Measurements from ENCODE around the gene STAT4. TPM values are rescaled to one million over a fixed set of nuclear protein-coding genes. Genes with fewer than 3 reads are reported as not detected.

STAT4 gene
- total RNA-seq, 1 donor, result 163 TPM

- Histone ChIP-seq H3K27me3 (ENCODE audit: insufficient read depth, low read length) (no peaks in the 10 kb centered on the region), H3K9me3 (ENCODE audit: low read depth, low read length) (no peaks in the 10 kb centered on the region), H3K4me3 (ENCODE audit: low read length) (no peak overlapping the region), H3K4me1 (ENCODE audit: insufficient read depth, low read length) (peaks cover 21% of the 10 kb centered on the region)
These were observed 112.5 kb downstream of the STAT4 start for GRCh38 chr2:191038241-191038725.

- H3K27me3 ChIP-seq (ENCODE audit: insufficient read depth, low read length), result no peaks in the 10 kb centered on the region
- no peak overlapping the region for H3K4me3 ChIP-seq (ENCODE audit: low read length)
- no peaks in the 10 kb centered on the region for H3K9me3 ChIP-seq (ENCODE audit: low read depth, low read length)
- H3K4me1 ChIP-seq (ENCODE audit: insufficient read depth, low read length), result peaks cover 31% of the 10 kb centered on the region
These were observed 113.4 kb downstream of the STAT4 start for GRCh38 chr2:191037351-191037750.

- H3K4me1 ChIP-seq (ENCODE audit: insufficient read depth, low read length), result peaks cover 34% of the 10 kb centered on the region
- no peaks in the 10 kb centered on the region for H3K9me3 ChIP-seq (ENCODE audit: low read depth, low read length)
- no peaks in the 10 kb centered on the region for H3K27me3 ChIP-seq (ENCODE audit: insufficient read depth, low read length)
- H3K4me3 ChIP-seq (ENCODE audit: low read length), result no peak overlapping the region
These were observed 114.4 kb downstream of the STAT4 start for GRCh38 chr2:191036363-191036762.

GRCh38 chr2:191032588-191033429 is 118.0 kb downstream of the STAT4 start:
- no peaks in the 10 kb centered on the region for H3K9me3 ChIP-seq (ENCODE audit: low read depth, low read length)
- H3K4me1 ChIP-seq (ENCODE audit: insufficient read depth, low read length), result peaks cover 46% of the 10 kb centered on the region
- H3K4me3 ChIP-seq (ENCODE audit: low read length), result no peak overlapping the region
- no peaks in the 10 kb centered on the region for H3K27me3 ChIP-seq (ENCODE audit: insufficient read depth, low read length)

GRCh38 chr2:191031256-191031655 is 119.5 kb downstream of the STAT4 start:
- Histone ChIP-seq H3K9me3 (ENCODE audit: low read depth, low read length) (no peaks in the 10 kb centered on the region), H3K4me1 (ENCODE audit: insufficient read depth, low read length) (peaks cover 43% of the 10 kb centered on the region), H3K4me3 (ENCODE audit: low read length) (no peak overlapping the region), H3K27me3 (ENCODE audit: insufficient read depth, low read length) (no peaks in the 10 kb centered on the region)

GRCh38 chr2:191030521-191031154 is 120.2 kb downstream of the STAT4 start:
- Histone ChIP-seq H3K4me1 (ENCODE audit: insufficient read depth, low read length) (peaks cover 49% of the 10 kb centered on the region), H3K9me3 (ENCODE audit: low read depth, low read length) (no peaks in the 10 kb centered on the region), H3K27me3 (ENCODE audit: insufficient read depth, low read length) (no peaks in the 10 kb centered on the region), H3K4me3 (ENCODE audit: low read length) (no peak overlapping the region)

GRCh38 chr2:191029280-191029950 is 121.4 kb downstream of the STAT4 start:
- Histone ChIP-seq H3K4me3 (ENCODE audit: low read length) (no peak overlapping the region), H3K4me1 (ENCODE audit: insufficient read depth, low read length) (peaks cover 60% of the 10 kb centered on the region), H3K9me3 (ENCODE audit: low read depth, low read length) (no peaks in the 10 kb centered on the region), H3K27me3 (ENCODE audit: insufficient read depth, low read length) (no peaks in the 10 kb centered on the region)

- H3K4me1 ChIP-seq (ENCODE audit: insufficient read depth, low read length), result peaks cover 70% of the 10 kb centered on the region
- H3K9me3 ChIP-seq (ENCODE audit: low read depth, low read length), result no peaks in the 10 kb centered on the region
- H3K4me3 ChIP-seq (ENCODE audit: low read length), result no peak overlapping the region
- no peaks in the 10 kb centered on the region for H3K27me3 ChIP-seq (ENCODE audit: insufficient read depth, low read length)
These were observed 124.4 kb downstream of the STAT4 start for GRCh38 chr2:191026377-191026776.

GRCh38 chr2:191025135-191025534 is 125.7 kb downstream of the STAT4 start:
- Histone ChIP-seq H3K9me3 (ENCODE audit: low read depth, low read length) (no peaks in the 10 kb centered on the region), H3K4me1 (ENCODE audit: insufficient read depth, low read length) (peaks cover 69% of the 10 kb centered on the region), H3K4me3 (ENCODE audit: low read length) (no peak overlapping the region), H3K27me3 (ENCODE audit: insufficient read depth, low read length) (no peaks in the 10 kb centered on the region)

- H3K4me1 ChIP-seq (ENCODE audit: insufficient read depth, low read length), result peaks cover 57% of the 10 kb centered on the region
- peak overlapping the region; percentile 15 for H3K4me3 ChIP-seq (ENCODE audit: low read length)
These were observed 127.5 kb downstream of the STAT4 start for GRCh38 chr2:191023235-191023679.

GRCh38 chr2:191020742-191021381 is 129.9 kb downstream of the STAT4 start:
- Histone ChIP-seq H3K4me3 (ENCODE audit: low read length) (peak overlapping the region; percentile 51), H3K4me1 (ENCODE audit: insufficient read depth, low read length) (peaks cover 49% of the 10 kb centered on the region), H3K9me3 (ENCODE audit: low read depth, low read length) (no peaks in the 10 kb centered on the region), H3K27me3 (ENCODE audit: insufficient read depth, low read length) (no peaks in the 10 kb centered on the region)

More at GRCh38 chr2:191023235-191023679, 127.5 kb downstream of the STAT4 start:
- Histone ChIP-seq H3K9me3 (ENCODE audit: low read depth, low read length) (no peaks in the 10 kb centered on the region), H3K27me3 (ENCODE audit: insufficient read depth, low read length) (no peaks in the 10 kb centered on the region)

GRCh38 chr2:191020221-191020741 is 130.5 kb downstream of the STAT4 start:
- H3K9me3 ChIP-seq (ENCODE audit: low read depth, low read length), result no peaks in the 10 kb centered on the region
- H3K4me3 ChIP-seq (ENCODE audit: low read length), result peak overlapping the region; percentile 51
- H3K27me3 ChIP-seq (ENCODE audit: insufficient read depth, low read length), result no peaks in the 10 kb centered on the region
- peaks cover 49% of the 10 kb centered on the region for H3K4me1 ChIP-seq (ENCODE audit: insufficient read depth, low read length)

- H3K27me3 ChIP-seq (ENCODE audit: insufficient read depth, low read length), result no peaks in the 10 kb centered on the region
- H3K4me1 ChIP-seq (ENCODE audit: insufficient read depth, low read length), result peaks cover 50% of the 10 kb centered on the region
- H3K9me3 ChIP-seq (ENCODE audit: low read depth, low read length), result no peaks in the 10 kb centered on the region
- no peak overlapping the region for H3K4me3 ChIP-seq (ENCODE audit: low read length)
These were observed 131.4 kb downstream of the STAT4 start for GRCh38 chr2:191019376-191019775.

GRCh38 chr2:191018643-191019119 is 132.1 kb downstream of the STAT4 start:
- no peak overlapping the region for H3K4me3 ChIP-seq (ENCODE audit: low read length)
- peaks cover 50% of the 10 kb centered on the region for H3K4me1 ChIP-seq (ENCODE audit: insufficient read depth, low read length)
- H3K9me3 ChIP-seq (ENCODE audit: low read depth, low read length), result no peaks in the 10 kb centered on the region
- H3K27me3 ChIP-seq (ENCODE audit: insufficient read depth, low read length), result no peaks in the 10 kb centered on the region

Data from mononuclear cell (primary cell).